OCI-LY3 (cell line): ENCODE data around the gene PGM2.

Experiments used
- EZH2phosphoT487 ChIP-seq: fragments of 200-600 bp; shearing (Covaris generic); IDR thresholded peaks from 2 replicates; pipeline ENCODE4 v1.6.1; 2018; ENCODE audit warnings: antibody characterized with exemption, mixed run types, low read depth
- TF ChIP-seq, protein P1 (sequence below): fragments of 200-600, 300-600 bp; sonication (generic); IDR thresholded peaks from 2 replicates; pipeline ENCODE4 v1.5.1; 2014; ENCODE audit warnings: antibody characterized with exemption, low read length, low read depth

DNA sequence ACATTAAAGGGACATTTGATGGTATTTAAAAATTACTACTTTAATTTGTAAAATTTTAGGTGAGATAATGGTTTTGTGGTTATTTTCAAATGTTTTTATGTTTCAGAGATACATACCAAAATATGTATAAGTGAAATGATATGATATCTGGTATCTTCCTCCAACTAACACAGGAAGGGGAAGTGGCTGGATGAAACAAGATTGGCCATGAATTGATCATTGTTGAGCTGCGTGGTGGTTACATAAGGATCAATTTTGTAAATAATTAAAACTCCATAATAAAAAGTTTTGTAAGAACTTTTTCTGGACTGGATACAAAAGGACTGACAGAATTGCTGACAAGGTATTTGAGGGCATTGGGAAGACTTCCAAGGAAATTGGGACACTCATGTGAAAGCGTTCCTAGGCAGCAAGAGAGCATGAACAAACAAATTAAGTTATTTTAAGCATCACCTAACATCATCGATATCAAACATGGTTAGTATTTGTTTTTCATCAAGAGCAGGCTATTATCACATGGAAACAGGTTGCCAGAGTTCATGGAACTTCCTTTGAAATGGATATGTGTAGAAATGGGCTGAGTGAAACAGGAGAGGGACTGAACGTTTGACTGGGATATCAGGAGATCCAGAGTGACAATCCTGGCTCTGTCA is 4.4 kb upstream of the PGM2 start:
- TF ChIP-seq, protein P1, sequence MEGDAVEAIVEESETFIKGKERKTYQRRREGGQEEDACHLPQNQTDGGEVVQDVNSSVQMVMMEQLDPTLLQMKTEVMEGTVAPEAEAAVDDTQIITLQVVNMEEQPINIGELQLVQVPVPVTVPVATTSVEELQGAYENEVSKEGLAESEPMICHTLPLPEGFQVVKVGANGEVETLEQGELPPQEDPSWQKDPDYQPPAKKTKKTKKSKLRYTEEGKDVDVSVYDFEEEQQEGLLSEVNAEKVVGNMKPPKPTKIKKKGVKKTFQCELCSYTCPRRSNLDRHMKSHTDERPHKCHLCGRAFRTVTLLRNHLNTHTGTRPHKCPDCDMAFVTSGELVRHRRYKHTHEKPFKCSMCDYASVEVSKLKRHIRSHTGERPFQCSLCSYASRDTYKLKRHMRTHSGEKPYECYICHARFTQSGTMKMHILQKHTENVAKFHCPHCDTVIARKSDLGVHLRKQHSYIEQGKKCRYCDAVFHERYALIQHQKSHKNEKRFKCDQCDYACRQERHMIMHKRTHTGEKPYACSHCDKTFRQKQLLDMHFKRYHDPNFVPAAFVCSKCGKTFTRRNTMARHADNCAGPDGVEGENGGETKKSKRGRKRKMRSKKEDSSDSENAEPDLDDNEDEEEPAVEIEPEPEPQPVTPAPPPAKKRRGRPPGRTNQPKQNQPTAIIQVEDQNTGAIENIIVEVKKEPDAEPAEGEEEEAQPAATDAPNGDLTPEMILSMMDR, result no peak
- TF ChIP-seq EZH2phosphoT487, result no peak
